ENCODE data around the gene EEF1A1.
"Not testable (repeated sequence)": the region's sequence is repeated elsewhere in the genome, so short reads cannot be mapped to it uniquely, and the experiment has no call there.

The EEF1A1 gene

DNA sequence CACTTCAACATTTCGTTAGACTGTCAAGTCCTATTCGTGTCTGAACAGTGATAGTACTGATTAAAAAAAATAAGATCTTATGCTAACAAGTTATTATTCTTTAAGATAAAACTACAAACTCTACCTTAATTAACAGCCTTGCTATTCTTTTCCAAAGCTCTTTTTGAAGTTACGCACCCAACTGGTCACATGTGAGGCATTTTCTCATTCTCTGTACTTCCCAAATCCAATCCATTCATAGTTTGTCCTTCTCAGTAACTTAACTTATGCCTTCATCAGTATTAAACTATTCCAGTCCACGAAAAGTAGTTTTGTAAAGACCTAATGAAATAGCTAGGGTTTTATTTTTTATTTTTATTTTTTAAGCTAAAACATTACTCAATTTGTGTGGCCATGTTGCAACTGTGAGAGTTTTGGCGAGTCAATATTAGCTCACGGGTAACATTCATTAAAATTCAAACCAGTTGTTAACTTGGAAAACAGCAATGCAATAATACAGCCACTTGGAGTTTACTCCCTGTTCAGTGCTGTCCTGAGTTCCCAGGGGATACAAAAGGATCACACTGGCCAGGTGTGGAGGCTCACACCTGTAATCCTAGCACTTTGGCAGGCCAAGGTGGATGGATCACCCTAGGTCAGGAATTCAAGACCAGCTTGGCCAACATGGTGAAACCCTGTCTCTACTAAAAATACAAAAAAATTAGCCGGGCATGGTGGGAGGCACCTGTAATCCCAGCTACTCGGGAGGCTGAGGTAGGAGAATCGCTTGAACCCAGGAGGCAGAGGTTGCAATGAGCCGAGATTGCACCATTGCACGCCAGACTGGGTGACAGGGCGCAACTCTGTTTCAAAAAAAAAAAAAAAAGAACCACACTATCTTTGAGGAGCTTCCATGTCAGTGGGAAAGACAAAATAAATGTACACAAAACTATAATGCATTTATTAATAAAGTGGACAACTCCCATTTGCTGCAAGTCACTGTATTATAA, 27.9 kb upstream of the EEF1A1 start:
- ATAC-seq (no peak), DNase-seq (ENCODE audit: low spot score in 2 of 2) (no peak)
- no peak overlapping the region for H3K27ac Mint-ChIP-seq
- no peak overlapping the region for H3K4me3 Mint-ChIP-seq
- H3K4me1 Mint-ChIP-seq: no peaks in the 10 kb centered on the region
- no peaks in the 10 kb centered on the region for H3K36me3 Mint-ChIP-seq
- no peaks in the 10 kb centered on the region for H3K9me3 Mint-ChIP-seq

- H3K4me1 Mint-ChIP-seq: no peaks in the 10 kb centered on the region
- H3K36me3 Mint-ChIP-seq: no peaks in the 10 kb centered on the region
- no peak overlapping the region for H3K4me3 Mint-ChIP-seq
- H3K27ac Mint-ChIP-seq: no peak overlapping the region
- no peaks in the 10 kb centered on the region for H3K9me3 Mint-ChIP-seq
- ATAC-seq (no peak), DNase-seq (ENCODE audit: low spot score in 2 of 2) (no peak)
Observed at GRCh38 chr6:73547036-73547435, 26.2 kb upstream of the EEF1A1 start.

DNA sequence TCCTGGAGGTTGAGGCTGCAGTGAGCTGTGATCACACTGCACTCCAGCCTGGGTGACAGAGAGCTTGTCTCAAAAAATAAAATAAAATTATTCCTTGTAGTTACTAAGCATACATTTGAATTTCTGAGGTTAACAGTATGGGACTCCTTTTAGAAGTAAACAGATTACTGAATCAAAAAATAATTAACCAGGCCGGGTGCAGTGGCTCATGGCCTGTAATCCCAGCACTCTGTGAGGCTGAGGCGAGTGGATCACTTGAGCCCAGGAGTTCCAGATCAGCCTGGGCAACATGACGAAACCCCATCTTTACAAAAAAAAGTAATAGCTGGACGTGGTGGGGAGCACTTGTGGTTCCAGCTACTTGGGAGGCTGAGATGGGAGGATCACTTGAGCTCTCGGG, 22.1 kb upstream of the EEF1A1 start:
- no peak overlapping the region for H3K27ac Mint-ChIP-seq
- H3K36me3 Mint-ChIP-seq: no peaks in the 10 kb centered on the region
- no peak overlapping the region for H3K4me3 Mint-ChIP-seq
- DNase-seq (ENCODE audit: low spot score in 2 of 2) (no peak), ATAC-seq (no peak)
- no peaks in the 10 kb centered on the region for H3K4me1 Mint-ChIP-seq
- no peaks in the 10 kb centered on the region for H3K9me3 Mint-ChIP-seq

- not testable (repeated sequence) for H3K36me3 Mint-ChIP-seq; H3K4me3 Mint-ChIP-seq; H3K9me3 Mint-ChIP-seq; H3K4me1 Mint-ChIP-seq; ATAC-seq; H3K27ac Mint-ChIP-seq; DNase-seq (ENCODE audit: low spot score in 2 of 2)
Observed at GRCh38 chr6:73542481-73542880, 21.6 kb upstream of the EEF1A1 start.

DNA sequence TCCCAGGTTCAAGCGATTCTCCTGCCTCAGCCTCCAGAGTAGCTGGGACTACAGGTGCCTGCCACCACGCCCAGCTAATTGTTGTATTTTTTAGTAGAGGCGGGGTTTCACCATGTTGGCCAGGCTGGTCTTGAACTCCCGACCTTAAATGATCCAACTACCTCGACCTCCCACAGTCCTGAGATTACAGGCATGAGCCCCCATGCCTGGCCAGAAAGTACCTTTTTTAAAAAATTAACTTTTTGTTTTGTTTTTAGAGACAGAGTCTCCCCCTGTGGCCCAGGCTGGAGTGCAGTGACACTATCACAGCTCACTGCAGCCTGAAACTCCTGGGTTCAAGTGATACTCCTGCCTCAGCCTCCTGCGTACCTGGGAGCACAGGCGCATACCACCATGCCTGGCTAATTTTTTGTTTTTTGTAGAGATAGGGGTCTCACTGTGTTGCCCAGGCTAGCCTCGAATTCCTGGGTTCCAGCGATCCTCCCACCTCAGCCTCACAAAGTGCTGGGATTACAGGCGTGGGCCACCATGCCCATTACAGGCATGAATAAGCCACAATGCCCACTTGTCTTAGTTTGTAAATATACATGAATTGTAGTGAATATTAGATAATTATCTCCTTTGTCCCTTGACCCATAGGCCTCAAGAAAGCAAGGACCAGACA, 17.4 kb upstream of the EEF1A1 start:
- ATAC-seq: no peak
- peak overlapping the region; percentile 26 for H3K27ac Mint-ChIP-seq
- DNase-seq (ENCODE audit: low spot score in 2 of 2): no peak
- H3K36me3 Mint-ChIP-seq: no peaks in the 10 kb centered on the region
- no peaks in the 10 kb centered on the region for H3K4me1 Mint-ChIP-seq
- no peaks in the 10 kb centered on the region for H3K9me3 Mint-ChIP-seq
- H3K4me3 Mint-ChIP-seq: no peak overlapping the region

DNA sequence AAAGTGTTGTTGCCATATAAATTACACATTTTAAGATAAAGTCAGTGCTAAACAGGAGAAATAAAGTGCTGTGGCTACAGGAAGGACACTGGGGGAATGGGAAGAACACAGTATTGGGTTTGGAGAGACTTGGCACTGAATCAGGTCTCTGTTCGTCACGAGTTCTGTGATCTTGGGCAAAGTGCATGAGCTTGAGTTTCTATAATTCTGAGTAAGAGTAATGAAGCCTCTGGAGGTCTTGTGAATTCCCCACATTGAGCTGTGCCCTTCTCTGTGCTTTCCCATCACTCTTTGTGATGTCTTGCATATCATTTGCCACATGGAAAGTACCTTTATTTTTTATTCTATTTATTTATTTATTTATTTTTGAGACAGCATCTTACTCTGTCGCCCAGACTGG, 16.8 kb upstream of the EEF1A1 start:
- Mint-ChIP-seq H3K4me3 (no peak overlapping the region), H3K4me1 (no peaks in the 10 kb centered on the region), H3K9me3 (no peaks in the 10 kb centered on the region), H3K27ac (peak overlapping the region; percentile 26), H3K36me3 (no peaks in the 10 kb centered on the region)
- no peak for DNase-seq (ENCODE audit: low spot score in 2 of 2)
- ATAC-seq: no peak

- H3K9me3 Mint-ChIP-seq: no peaks in the 10 kb centered on the region
- H3K4me1 Mint-ChIP-seq: no peaks in the 10 kb centered on the region
- H3K4me3 Mint-ChIP-seq: no peak overlapping the region
- no peaks in the 10 kb centered on the region for H3K36me3 Mint-ChIP-seq
- DNase-seq (ENCODE audit: low spot score in 2 of 2) (no peak), ATAC-seq (no peak)
- no peak overlapping the region for H3K27ac Mint-ChIP-seq
Observed at GRCh38 chr6:73534628-73535027, 13.8 kb upstream of the EEF1A1 start.

- ATAC-seq: no peak
- DNase-seq (ENCODE audit: low spot score in 2 of 2): no peak
- H3K4me3 Mint-ChIP-seq: no peak overlapping the region
- no peaks in the 10 kb centered on the region for H3K4me1 Mint-ChIP-seq
- H3K9me3 Mint-ChIP-seq: no peaks in the 10 kb centered on the region
- no peaks in the 10 kb centered on the region for H3K36me3 Mint-ChIP-seq
- no peak overlapping the region for H3K27ac Mint-ChIP-seq
Observed at GRCh38 chr6:73532293-73532692, 11.5 kb upstream of the EEF1A1 start.

GRCh38 chr6:73528897-73529296, 8.1 kb upstream of the EEF1A1 start:
- Mint-ChIP-seq H3K9me3 (no peaks in the 10 kb centered on the region), H3K4me3 (no peak overlapping the region), H3K27ac (no peak overlapping the region), H3K36me3 (no peaks in the 10 kb centered on the region), H3K4me1 (no peaks in the 10 kb centered on the region)
- ATAC-seq (no peak), DNase-seq (ENCODE audit: low spot score in 2 of 2) (no peak)

- no peak overlapping the region for H3K4me3 Mint-ChIP-seq
- ATAC-seq (no peak), DNase-seq (ENCODE audit: low spot score in 2 of 2) (no peak)
- no peaks in the 10 kb centered on the region for H3K9me3 Mint-ChIP-seq
- H3K27ac Mint-ChIP-seq: no peak overlapping the region
- peaks cover 5% of the 10 kb centered on the region for H3K4me1 Mint-ChIP-seq
- peaks cover 27% of the 10 kb centered on the region for H3K36me3 Mint-ChIP-seq
Observed at GRCh38 chr6:73525546-73526330, 4.9 kb upstream of the EEF1A1 start.

DNA sequence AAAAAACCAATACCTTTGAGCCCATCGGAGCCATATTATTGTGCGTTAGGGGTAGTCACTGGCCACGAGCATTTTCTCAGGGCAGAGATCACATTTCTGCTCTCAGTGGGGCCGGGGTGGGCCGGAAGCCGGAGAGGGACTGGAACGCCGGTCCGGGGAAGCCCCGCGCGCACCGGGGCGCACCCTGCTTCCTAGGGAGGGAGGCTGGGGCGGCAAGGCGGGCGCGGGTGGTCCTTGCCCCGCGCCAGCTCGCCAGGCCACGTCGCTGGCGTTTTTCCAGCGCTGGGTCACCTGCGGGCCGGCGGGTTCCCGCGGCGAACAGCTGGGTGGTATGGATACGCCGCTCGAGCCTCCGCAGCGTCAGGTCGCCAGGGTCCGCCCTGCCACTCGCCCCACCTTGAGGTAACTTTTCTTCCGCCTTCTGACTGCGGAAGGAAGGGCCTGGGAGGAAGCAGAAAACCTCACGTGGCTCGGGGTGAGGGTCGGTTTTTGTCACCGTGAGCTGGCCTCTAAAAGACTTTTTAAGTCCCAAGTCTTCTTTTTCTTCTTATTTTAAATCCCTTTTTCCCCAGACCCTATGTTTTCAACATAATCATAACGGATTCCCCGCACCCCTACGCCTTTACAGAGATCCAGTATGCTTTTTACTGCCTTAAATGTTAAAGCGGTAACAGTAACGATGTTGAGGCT, 2.7 kb upstream of the EEF1A1 start:
- ATAC-seq (peak; percentile 58), DNase-seq (ENCODE audit: low spot score in 2 of 2) (peak; percentile 70 to 90)
- Mint-ChIP-seq H3K4me1 (peaks cover 26% of the 10 kb centered on the region), H3K9me3 (no peaks in the 10 kb centered on the region), H3K4me3 (peak overlapping the region; percentile 83), H3K27ac (peak overlapping the region; percentile 100), H3K36me3 (peaks cover 48% of the 10 kb centered on the region)

GRCh38 chr6:73521351-73521985, 636 bp upstream of the EEF1A1 start:
- Mint-ChIP-seq H3K9me3 (no peaks in the 10 kb centered on the region), H3K36me3 (peaks cover 69% of the 10 kb centered on the region), H3K4me1 (peaks cover 39% of the 10 kb centered on the region), H3K27ac (peak overlapping the region; percentile 100), H3K4me3 (peak overlapping the region; percentile 83)
- DNase-seq (ENCODE audit: low spot score in 2 of 2) (peak; percentile 67 to 93), ATAC-seq (peak; percentile 48)

- Mint-ChIP-seq H3K36me3 (peaks cover 83% of the 10 kb centered on the region), H3K9me3 (no peaks in the 10 kb centered on the region), H3K4me1 (peaks cover 53% of the 10 kb centered on the region), H3K4me3 (peak overlapping the region; percentile 83), H3K27ac (peak overlapping the region; percentile 100)
- DNase-seq (ENCODE audit: low spot score in 2 of 2) (peak; percentile 67 to 90), ATAC-seq (peak; percentile 42)
Observed at GRCh38 chr6:73519926-73520687, 725 bp downstream of the EEF1A1 start.

Measured in stimulated activated effector memory CD8-positive, alpha-beta T cell treated with anti-CD3 and anti-CD28 coated beads, Interleukin-12 subunit alpha, Interleukin-12 subunit beta, amount 100 ng/mL, for 72 hours (primary cell).